T-helper 1 cell treated with Interleukin-12 subunit alpha and Interleukin-12 subunit beta and Interleukin-4 antibody, amounts not matched to agents 30 μg/mL and 1 μg/mL, for 36 hours (primary cell): ENCODE measurements around the gene SSH2.

Source experiments
- H3K27ac Mint-ChIP-seq: one replicate; pipeline ENCODE4 v1.8.0; 2021; ENCODE audit warnings: mild to moderate bottlenecking, mixed read lengths
- H3K27me3 Mint-ChIP-seq: one replicate; pipeline ENCODE4 v1.8.0; 2021; ENCODE audit warnings: low read depth, mixed read lengths
- H3K36me3 Mint-ChIP-seq: one replicate; pipeline ENCODE4 v1.8.0; 2021; ENCODE audit warnings: low read depth, mixed read lengths
- H3K4me1 Mint-ChIP-seq: one replicate; pipeline ENCODE4 v1.8.0; 2021; ENCODE audit warnings: low read depth, mixed read lengths
- H3K4me3 Mint-ChIP-seq: one replicate; pipeline ENCODE4 v1.8.0; 2021; ENCODE audit warnings: mild to moderate bottlenecking, moderate library complexity, mixed read lengths
- H3K9me3 Mint-ChIP-seq: one replicate; pipeline ENCODE4 v1.8.0; 2021; ENCODE audit warnings: mixed read lengths

SSH2 gene

DNA sequence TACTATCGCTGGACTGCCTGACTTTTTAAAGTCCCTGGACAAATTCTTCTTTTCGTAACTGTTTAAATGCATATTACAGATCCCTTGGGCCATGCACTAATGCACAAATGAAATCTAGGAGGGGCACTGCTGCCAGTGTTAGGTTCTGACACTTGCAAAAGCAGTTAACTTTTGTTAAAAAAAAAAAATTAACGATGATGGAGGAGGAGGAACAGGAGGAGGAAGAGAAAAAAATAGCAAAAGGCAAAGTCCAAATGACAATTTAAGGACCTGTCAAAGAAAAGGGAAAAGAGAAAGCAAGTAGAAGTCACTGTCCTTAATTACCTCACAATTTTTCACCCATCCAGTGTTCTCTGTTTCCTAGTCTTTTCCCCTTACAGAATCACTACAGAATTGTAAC lies 209.5 kb downstream of the SSH2 start:
- H3K36me3 Mint-ChIP-seq: peaks cover 27% of the 10 kb centered on the region
- H3K27me3 Mint-ChIP-seq: no peaks in the 10 kb centered on the region
- no peak overlapping the region for H3K4me3 Mint-ChIP-seq
- peaks cover 36% of the 10 kb centered on the region for H3K4me1 Mint-ChIP-seq
- peaks cover 2% of the 10 kb centered on the region for H3K9me3 Mint-ChIP-seq
- H3K27ac Mint-ChIP-seq: no peak overlapping the region

GRCh38 chr17:29719469-29719868 lies 210.6 kb downstream of the SSH2 start:
- Mint-ChIP-seq H3K9me3 (no peaks in the 10 kb centered on the region), H3K4me1 (peaks cover 37% of the 10 kb centered on the region), H3K36me3 (peaks cover 24% of the 10 kb centered on the region), H3K27ac (no peak overlapping the region), H3K27me3 (no peaks in the 10 kb centered on the region), H3K4me3 (no peak overlapping the region)

- Mint-ChIP-seq H3K27me3 (no peaks in the 10 kb centered on the region), H3K27ac (no peak overlapping the region), H3K4me3 (no peak overlapping the region), H3K36me3 (peaks cover 24% of the 10 kb centered on the region), H3K4me1 (peaks cover 36% of the 10 kb centered on the region), H3K9me3 (no peaks in the 10 kb centered on the region)
Measured at GRCh38 chr17:29718446-29719039, 211.5 kb downstream of the SSH2 start.

GRCh38 chr17:29717817-29718216 lies 212.2 kb downstream of the SSH2 start:
- H3K9me3 Mint-ChIP-seq: no peaks in the 10 kb centered on the region
- H3K36me3 Mint-ChIP-seq: peaks cover 24% of the 10 kb centered on the region
- H3K4me3 Mint-ChIP-seq: no peak overlapping the region
- peaks cover 32% of the 10 kb centered on the region for H3K4me1 Mint-ChIP-seq
- H3K27ac Mint-ChIP-seq: no peak overlapping the region
- H3K27me3 Mint-ChIP-seq: no peaks in the 10 kb centered on the region

GRCh38 chr17:29716566-29716965 lies 213.5 kb downstream of the SSH2 start:
- Mint-ChIP-seq H3K27me3 (no peaks in the 10 kb centered on the region), H3K4me3 (no peak overlapping the region), H3K9me3 (no peaks in the 10 kb centered on the region), H3K36me3 (peaks cover 19% of the 10 kb centered on the region), H3K27ac (no peak overlapping the region), H3K4me1 (peaks cover 23% of the 10 kb centered on the region)

DNA sequence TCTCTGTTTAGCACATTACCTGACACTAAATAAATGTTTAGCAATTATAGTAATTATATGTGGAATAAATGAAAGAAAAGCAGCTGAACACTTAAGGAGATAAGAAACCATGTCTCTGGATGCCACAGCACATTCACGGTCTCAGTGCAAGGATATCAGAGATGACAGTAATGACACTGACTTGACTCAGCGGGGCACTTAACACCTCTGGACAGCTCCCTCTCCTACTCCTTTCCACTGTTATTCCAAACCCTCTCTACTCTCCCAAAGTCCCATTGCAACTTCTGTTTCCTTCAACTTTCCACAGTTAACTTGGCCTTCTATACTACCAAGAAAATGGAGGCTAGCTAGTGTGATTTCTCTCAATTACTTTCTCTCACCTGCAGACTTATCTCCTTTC lies 214.3 kb downstream of the SSH2 start:
- H3K27ac Mint-ChIP-seq: no peak overlapping the region
- no peaks in the 10 kb centered on the region for H3K9me3 Mint-ChIP-seq
- no peak overlapping the region for H3K4me3 Mint-ChIP-seq
- H3K27me3 Mint-ChIP-seq: no peaks in the 10 kb centered on the region
- H3K4me1 Mint-ChIP-seq: peaks cover 24% of the 10 kb centered on the region
- peaks cover 20% of the 10 kb centered on the region for H3K36me3 Mint-ChIP-seq

GRCh38 chr17:29714146-29714545 lies 215.9 kb downstream of the SSH2 start:
- Mint-ChIP-seq H3K27me3 (no peaks in the 10 kb centered on the region), H3K27ac (no peak overlapping the region), H3K4me3 (no peak overlapping the region), H3K36me3 (peaks cover 21% of the 10 kb centered on the region), H3K9me3 (no peaks in the 10 kb centered on the region), H3K4me1 (peaks cover 24% of the 10 kb centered on the region)

GRCh38 chr17:29713626-29714025 lies 216.4 kb downstream of the SSH2 start:
- no peaks in the 10 kb centered on the region for H3K27me3 Mint-ChIP-seq
- no peak overlapping the region for H3K4me3 Mint-ChIP-seq
- H3K36me3 Mint-ChIP-seq: peaks cover 20% of the 10 kb centered on the region
- peaks cover 24% of the 10 kb centered on the region for H3K4me1 Mint-ChIP-seq
- H3K9me3 Mint-ChIP-seq: no peaks in the 10 kb centered on the region
- no peak overlapping the region for H3K27ac Mint-ChIP-seq

DNA sequence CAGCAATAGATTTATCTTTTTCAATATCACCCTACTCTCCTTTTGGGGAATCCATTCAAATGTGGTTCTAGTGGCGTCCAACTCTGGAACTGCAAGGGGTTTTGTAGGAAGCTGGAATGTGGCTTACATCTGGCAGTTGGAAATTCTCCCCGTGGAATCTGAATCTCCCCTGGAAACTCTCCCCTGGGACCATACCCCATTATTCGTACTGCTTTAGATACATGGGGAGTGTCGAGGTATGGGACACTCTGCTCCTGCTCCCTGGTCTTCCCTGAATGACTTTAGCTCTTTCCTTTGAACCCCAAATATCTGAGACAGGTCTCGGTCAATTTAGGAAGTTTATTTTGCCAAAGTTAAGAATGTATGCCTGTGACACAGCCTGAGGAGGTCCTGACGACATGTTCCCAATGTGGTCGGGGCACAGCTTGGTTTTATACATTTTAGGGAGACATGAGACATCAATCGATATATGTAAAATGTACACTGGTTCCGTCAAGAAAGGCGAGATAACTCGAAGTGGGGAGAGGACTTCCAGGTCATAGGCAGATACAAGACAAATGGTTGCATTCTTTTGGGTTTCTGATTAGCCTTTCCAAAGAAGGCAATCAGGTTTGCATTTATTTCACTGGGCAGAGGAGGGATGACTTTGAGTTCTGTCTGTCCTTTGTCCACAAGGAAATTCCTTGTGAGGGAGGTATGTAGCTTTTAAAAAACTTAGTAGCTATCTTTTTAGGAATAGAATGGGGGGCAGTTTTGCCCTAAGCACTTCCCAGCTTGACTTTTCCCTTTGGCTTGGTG lies 218.2 kb downstream of the SSH2 start:
- peaks cover 22% of the 10 kb centered on the region for H3K4me1 Mint-ChIP-seq
- no peak overlapping the region for H3K27ac Mint-ChIP-seq
- H3K27me3 Mint-ChIP-seq: no peaks in the 10 kb centered on the region
- H3K4me3 Mint-ChIP-seq: no peak overlapping the region
- no peaks in the 10 kb centered on the region for H3K9me3 Mint-ChIP-seq
- H3K36me3 Mint-ChIP-seq: peaks cover 10% of the 10 kb centered on the region

GRCh38 chr17:29710891-29711418 lies 219.1 kb downstream of the SSH2 start:
- H3K4me1 Mint-ChIP-seq: peaks cover 24% of the 10 kb centered on the region
- H3K4me3 Mint-ChIP-seq: no peak overlapping the region
- no peaks in the 10 kb centered on the region for H3K9me3 Mint-ChIP-seq
- H3K27ac Mint-ChIP-seq: no peak overlapping the region
- peaks cover 7% of the 10 kb centered on the region for H3K36me3 Mint-ChIP-seq
- H3K27me3 Mint-ChIP-seq: no peaks in the 10 kb centered on the region

GRCh38 chr17:29710520-29710884 lies 219.5 kb downstream of the SSH2 start:
- H3K36me3 Mint-ChIP-seq: peaks cover 7% of the 10 kb centered on the region
- H3K27ac Mint-ChIP-seq: no peak overlapping the region
- no peaks in the 10 kb centered on the region for H3K27me3 Mint-ChIP-seq
- H3K9me3 Mint-ChIP-seq: no peaks in the 10 kb centered on the region
- peaks cover 23% of the 10 kb centered on the region for H3K4me1 Mint-ChIP-seq
- H3K4me3 Mint-ChIP-seq: no peak overlapping the region

DNA sequence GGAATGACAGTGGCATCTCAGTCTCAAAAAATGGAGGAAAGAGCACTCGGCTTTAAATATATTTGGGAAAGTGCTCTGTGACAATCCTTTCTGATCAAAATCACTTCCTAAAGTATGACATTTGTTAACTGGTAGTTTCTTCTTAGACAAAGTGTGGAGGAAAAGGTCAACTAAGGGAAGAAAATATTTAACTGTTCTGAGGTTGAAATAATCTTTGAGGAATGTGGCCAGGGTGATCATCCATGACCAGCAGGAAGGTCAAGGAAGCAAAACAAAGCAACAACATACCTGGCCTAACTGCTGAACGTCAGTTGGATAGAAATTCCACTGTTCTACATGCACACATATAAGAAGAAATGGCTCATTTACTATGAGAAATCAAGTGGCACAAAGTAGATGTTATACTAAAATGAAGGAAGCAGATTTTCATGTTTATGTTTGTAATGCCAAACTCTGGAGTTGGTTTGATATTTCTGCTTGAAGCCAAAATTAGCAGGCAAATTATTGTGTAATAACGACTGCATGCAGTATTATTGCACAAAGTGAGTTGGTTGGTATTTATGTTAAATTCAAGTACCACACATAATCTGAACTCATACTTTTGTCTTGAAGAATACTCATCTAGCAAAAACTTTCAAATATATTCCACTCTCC lies 220.0 kb downstream of the SSH2 start:
- Mint-ChIP-seq H3K4me3 (no peak overlapping the region), H3K27ac (no peak overlapping the region), H3K4me1 (peaks cover 28% of the 10 kb centered on the region), H3K36me3 (peaks cover 9% of the 10 kb centered on the region), H3K9me3 (no peaks in the 10 kb centered on the region), H3K27me3 (no peaks in the 10 kb centered on the region)

GRCh38 chr17:29707212-29707571 lies 222.8 kb downstream of the SSH2 start:
- peak overlapping the region; percentile 99 for H3K27ac Mint-ChIP-seq
- H3K4me3 Mint-ChIP-seq: peak overlapping the region; percentile 86
- no peaks in the 10 kb centered on the region for H3K27me3 Mint-ChIP-seq
- H3K9me3 Mint-ChIP-seq: no peaks in the 10 kb centered on the region
- H3K36me3 Mint-ChIP-seq: peaks cover 15% of the 10 kb centered on the region
- H3K4me1 Mint-ChIP-seq: peaks cover 29% of the 10 kb centered on the region

DNA sequence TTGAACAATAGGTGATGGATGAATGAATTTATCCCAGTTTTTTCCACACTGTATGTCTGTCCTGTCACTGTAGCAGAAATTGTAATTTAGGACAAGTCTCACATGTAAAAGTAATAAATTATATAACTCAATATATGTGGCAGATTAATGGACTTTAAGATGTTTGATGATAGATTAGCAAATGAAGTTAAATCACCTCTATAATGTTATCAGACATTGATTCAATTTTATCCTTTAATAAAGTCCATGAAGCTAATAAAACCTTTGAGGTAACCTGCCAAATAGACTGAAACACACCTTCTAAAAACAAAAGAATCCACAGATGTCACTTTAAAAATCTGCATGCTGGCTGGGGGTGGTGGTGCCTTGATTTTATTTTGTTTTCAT lies 224.0 kb downstream of the SSH2 start:
- H3K27me3 Mint-ChIP-seq: no peaks in the 10 kb centered on the region
- H3K27ac Mint-ChIP-seq: peak overlapping the region; percentile 99
- H3K9me3 Mint-ChIP-seq: no peaks in the 10 kb centered on the region
- peaks cover 18% of the 10 kb centered on the region for H3K36me3 Mint-ChIP-seq
- peak overlapping the region; percentile 86 for H3K4me3 Mint-ChIP-seq
- peaks cover 29% of the 10 kb centered on the region for H3K4me1 Mint-ChIP-seq

- Mint-ChIP-seq H3K9me3 (no peaks in the 10 kb centered on the region), H3K36me3 (peaks cover 13% of the 10 kb centered on the region), H3K27ac (peak overlapping the region; percentile 77), H3K4me1 (peaks cover 24% of the 10 kb centered on the region), H3K4me3 (peak overlapping the region; percentile 67), H3K27me3 (no peaks in the 10 kb centered on the region)
Measured at GRCh38 chr17:29705386-29705785, 224.6 kb downstream of the SSH2 start.
